HepG2 (cell line): ENCODE results near the gene NDUFAF3. TPM values are rescaled to one million over a fixed set of nuclear protein-coding genes. Genes with fewer than 3 reads are reported as not detected.

Source experiments
- ATAC-seq: fragments of 200-7000 bp; cut with Tn5 transposase; 3 replicates; pipeline ENCODE4 v1.9.1; 2020; ENCODE audit warnings: mild to moderate bottlenecking, moderate library complexity
- BruUV-seq: library from RNA; stranded (reverse); fragments of 400-500 nt; replicated peaks from 2 replicates; lab custom pipeline; 2021; lab: Mats Ljungman, UMichigan
- CTCF ChIA-PET: fragments of 300-600 bp; formaldehyde crosslinking; extraction: SDS; loops from one replicate; lab custom pipeline; 2021; ENCODE audit warnings: low total read pairs, inconsistent platforms, low intra/inter-chr PET ratio; lab: Yijun Ruan, JAX
- POLR2A ChIA-PET: fragments of 350-600 bp; sonication (Branson Sonifier 250); formaldehyde crosslinking; loops from one replicate; lab custom pipeline; 2020; ENCODE audit warnings: antibody characterized with exemption, inconsistent platforms; lab: Yijun Ruan, JAX
- DNase-seq: peaks from one replicate; pipeline ENCODE4 v3.0.0-alpha.2; 2015; ENCODE audit warnings: low spot score
- FAIRE-seq: peaks from 3 replicates; lab custom pipeline; 2011; peaks lifted over from hg19 to GRCh38; lab: Jason Lieb, UNC
- H2AFZ ChIP-seq: one replicate; pipeline ENCODE4 v1.6.1; 2011; ENCODE audit warnings: low read length, inconsistent platforms
- H3K27ac ChIP-seq: fragments of 300-600 bp; 3 replicates; pipeline ENCODE4 v1.8.0; 2011; ENCODE audit warnings: mixed run types, mild to moderate bottlenecking, mixed read lengths, low read length, inconsistent platforms; ENCODE audit not compliant: insufficient read depth; ENCODE audit errors: extremely low read length
- H3K27me3 ChIP-seq, 2 experiments: fragments of 200-600 bp in 1 of 2; 2 replicates in 1 of 2; 3 replicates in 1 of 2; pipeline versions ENCODE4 v1.6.0 to v1.8.0; 2011; ENCODE audit warnings: low read length in 2 of 2, mild to moderate bottlenecking in 2 of 2, moderate library complexity in 2 of 2, inconsistent platforms in 1 of 2; ENCODE audit not compliant: insufficient read depth in 2 of 2, control insufficient read depth in 1 of 2
- H3K36me3 ChIP-seq, 2 experiments: fragments of 200-600 bp in 1 of 2; replicated peaks in 1 of 2; 2 replicates in 1 of 2; 3 replicates in 1 of 2; pipeline versions ENCODE4 v1.5.1 to v1.8.0; 2011; ENCODE audit warnings: low read length in 2 of 2, inconsistent platforms in 1 of 2; ENCODE audit not compliant: insufficient read depth in 2 of 2, control insufficient read depth in 1 of 2
- H3K4me1 ChIP-seq: 2 replicates; pipeline ENCODE4 v1.5.1; 2012; ENCODE audit warnings: low read length, inconsistent platforms; ENCODE audit not compliant: insufficient read depth
- H3K4me2 ChIP-seq: 2 replicates; pipeline ENCODE4 v1.6.0; 2011; ENCODE audit warnings: low read depth, low read length, inconsistent platforms
- H3K4me3 ChIP-seq, 3 experiments: fragments of 200-600 bp in 1 of 3; sonication (generic), shearing (Covaris generic) in 1 of 3; replicated peaks in 1 of 3; 2 replicates each; pipeline ENCODE4 v1.5.1; 2011 to 2016; ENCODE audit warnings: low read length in 3 of 3, inconsistent platforms in 2 of 3, low read depth in 2 of 3, mild to moderate bottlenecking in 2 of 3, control low read depth in 1 of 3, mixed read lengths in 1 of 3; ENCODE audit not compliant: insufficient read depth in 1 of 3
- H3K79me2 ChIP-seq: one replicate; pipeline ENCODE4 v1.6.1; 2011; ENCODE audit warnings: low read length, inconsistent platforms; ENCODE audit not compliant: insufficient read depth
- H3K9ac ChIP-seq: 2 replicates; pipeline ENCODE4 v1.6.0; 2011; ENCODE audit warnings: mild to moderate bottlenecking, low read depth, low read length, inconsistent platforms; ENCODE audit not compliant: insufficient read depth
- H3K9me3 ChIP-seq: 2 replicates; pipeline ENCODE4 v1.5.1; 2012; ENCODE audit warnings: mild to moderate bottlenecking, low read length
- H4K20me1 ChIP-seq: 2 replicates; pipeline ENCODE4 v1.6.0; 2011; ENCODE audit warnings: inconsistent platforms, mild to moderate bottlenecking, low read length, moderate library complexity; ENCODE audit not compliant: insufficient read depth
- DNMT3B ChIP-seq: conservative IDR thresholded peaks from 2 replicates; pipeline ENCODE4 v1.6.1; 2016; ENCODE audit warnings: missing biosample characterization, control low read depth
- FOXK1 ChIP-seq: sonication (generic); formaldehyde crosslinking; IDR thresholded peaks from 2 replicates; pipeline ENCODE4 v1.4.0; 2020; ENCODE audit warnings: low read depth, missing genetic modification reagents, borderline replicate concordance
- HNF1A ChIP-seq, 2 experiments: sonication (generic) in 1 of 2; formaldehyde crosslinking in 1 of 2; IDR thresholded peaks; 2 replicates each; pipeline versions ENCODE4 v1.4.0 to v1.6.1; 2016 to 2020; ENCODE audit warnings: borderline replicate concordance in 1 of 2, low read depth in 1 of 2, mild to moderate bottlenecking in 1 of 2, missing genetic modification reagents in 1 of 2
- KDM5A ChIP-seq: fragments of 200-600 bp; sonication (generic); IDR thresholded peaks from 2 replicates; pipeline ENCODE4 v1.7.0; 2018; ENCODE audit warnings: antibody characterized with exemption, mild to moderate bottlenecking, low read length, borderline replicate concordance
- KLF13 ChIP-seq: sonication (generic); formaldehyde crosslinking; IDR thresholded peaks from 2 replicates; pipeline ENCODE4 v1.4.0; 2020; ENCODE audit warnings: mild to moderate bottlenecking, missing genetic modification reagents
- MIXL1 ChIP-seq: IDR thresholded peaks from 2 replicates; pipeline ENCODE4 v1.6.1; 2016
- NFE2 ChIP-seq: sonication (generic); formaldehyde crosslinking; IDR thresholded peaks from 2 replicates; pipeline ENCODE4 v1.4.0; 2020; ENCODE audit warnings: missing genetic modification reagents
- PAX8 ChIP-seq: sonication (generic); formaldehyde crosslinking; IDR thresholded peaks from 2 replicates; pipeline ENCODE4 v1.8.0; 2022; ENCODE audit warnings: mild to moderate bottlenecking, missing genetic modification reagents, borderline replicate concordance
- SIX1 ChIP-seq: sonication (generic); formaldehyde crosslinking; IDR thresholded peaks from 2 replicates; pipeline ENCODE4 v1.4.0; 2020; ENCODE audit warnings: missing genetic modification reagents, borderline replicate concordance
- SRSF1 ChIP-seq: fragments of 200-400 bp; formaldehyde crosslinking; optimal IDR thresholded peaks from 2 replicates; pipeline ENCODE3; 2017; ENCODE audit warnings: mild to moderate bottlenecking, low read depth, low read length, moderate library complexity
- TOE1 ChIP-seq: sonication (generic); formaldehyde crosslinking; IDR thresholded peaks from 2 replicates; pipeline ENCODE4 v1.4.0; 2020; ENCODE audit warnings: mild to moderate bottlenecking, missing genetic modification reagents
- ZNF264 ChIP-seq: sonication (generic); formaldehyde crosslinking; IDR thresholded peaks from 2 replicates; pipeline ENCODE4 v1.4.0; 2020; ENCODE audit warnings: missing genetic modification reagents
- ZNF563 ChIP-seq: sonication (generic); formaldehyde crosslinking; IDR thresholded peaks from 2 replicates; pipeline ENCODE4 v1.8.0; 2022; ENCODE audit warnings: mild to moderate bottlenecking, moderate library complexity, missing genetic modification reagents
- ZNF839 ChIP-seq: sonication (generic); formaldehyde crosslinking; IDR thresholded peaks from 2 replicates; pipeline ENCODE4 v1.4.0; 2020; ENCODE audit warnings: missing genetic modification reagents, mild to moderate bottlenecking, borderline replicate concordance
- ZSCAN31 ChIP-seq: sonication (generic); formaldehyde crosslinking; IDR thresholded peaks from 2 replicates; pipeline ENCODE4 v1.5.0; 2020; ENCODE audit warnings: low read depth, mild to moderate bottlenecking, missing genetic modification reagents
- WGBS: methylation state at CpG from one replicate; pipeline ENCODE4 v1.1.6; 2017; ENCODE audit warnings: low lambda C conversion rate; 5-methylcytosine and 5-hydroxymethylcytosine counted together
- in situ Hi-C: cut with HindIII; loops from 2 replicates; pipeline ENCODE4 v1.10.0; 2017; ENCODE audit warnings: low pct_unique_long_range_greater_than_20kb; ENCODE audit not compliant: extremely low pct_ligation_motif_present
- intact Hi-C: fragments of 100-400 bp; cut with micrococcal nuclease; formaldehyde crosslinking; loops from one replicate; pipeline ENCODE4 v1.10.0; 2022; ENCODE audit not compliant: unreplicated experiment
- polyA plus RNA-seq, 8 experiments: library from polyadenylated mRNA; depleted of rRNA in 3 of 8; stranded (reverse) in 7 of 8; unstranded in 1 of 8; fragments of >200 nt; fragmentation: Illumina TruSeq in 4 of 8; extraction: Trizol in 4 of 8; gene quantifications; 2 replicates each; pipeline versions ENCODE4 v1.2.1 to v1.2.3, GENCODE V29; 2011 to 2016; ENCODE audit warnings: low read depth in 4 of 8, missing spikeins in 1 of 8, mixed read lengths in 1 of 8; ENCODE audit not compliant: insufficient read depth in 1 of 8
- total RNA-seq, 5 experiments: library from RNA; depleted of rRNA; stranded (reverse); fragments of >200 nt; fragmentation: Illumina TruSeq; extraction: Trizol; gene quantifications; 2 replicates each; pipeline ENCODE4 v1.2.3, GENCODE V29; 2016; ENCODE audit warnings: low read depth in 1 of 5

The NDUFAF3 gene
- total and polyA plus RNA-seq, 2 of the 13 experiments (the other 11 are each of a cell fraction or from before 2014, with no cell fraction given) = 39.0 to 50.0 TPM

GRCh38 chr3:48979451-48979850 lies 42.5 kb upstream of the NDUFAF3 start:
- ChIA-PET POLR2A (no interaction called here), CTCF (no interaction called here)
- Histone ChIP-seq H3K9me3 (no peaks in the 10 kb centered on the region), H2AFZ (no peak overlapping the region), H3K4me3 (no peak overlapping the region), H4K20me1 (no peaks in the 10 kb centered on the region), H3K4me1 (no peaks in the 10 kb centered on the region), H3K27me3 (no peaks in the 10 kb centered on the region), H3K9ac (no peak overlapping the region)
- DNase-seq = no peak
- no peak for FAIRE-seq
- in situ Hi-C loops = no loop called here
- no peak for ATAC-seq
- 100% methylated on average over 3 of the region's 3 CpGs for WGBS
- BruUV-seq = no TSS peak
- TF ChIP-seq KLF13 (CRISPR knock-in tag) (no peak), ZSCAN31 (no peak), ZNF264 (no peak)
- TF ChIP-seq, all 625 proteins: peak for 0
- Histone ChIP-seq H3K4me2 (no peak overlapping the region), H3K36me3 (peaks cover 44 to 81% of the 10 kb centered on the region in 2 experiments), H3K79me2 (no peaks in the 10 kb centered on the region), H3K27ac (no peak overlapping the region)
- intact Hi-C loops = no loop called here

DNA sequence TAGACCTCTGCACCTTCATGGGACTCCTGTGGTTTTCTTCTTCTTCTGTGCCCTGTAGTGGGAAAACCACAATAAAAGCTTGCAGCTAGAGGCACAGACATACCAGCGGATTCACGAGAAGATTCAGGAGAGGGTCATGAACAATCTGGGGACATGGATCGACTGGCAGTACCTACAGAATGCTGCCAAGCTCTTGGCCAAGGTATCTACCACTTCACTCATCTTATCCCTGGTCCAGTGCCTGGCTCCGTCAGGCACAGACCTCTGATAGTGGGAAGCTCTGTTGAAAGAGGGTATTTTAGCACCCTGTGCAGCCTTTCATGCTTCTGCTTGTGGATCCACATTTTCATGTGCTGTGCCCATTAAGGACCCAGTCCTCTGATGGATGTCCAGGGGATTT lies 41.6 kb upstream of the NDUFAF3 start:
- H3K4me3 ChIP-seq = no peak overlapping the region
- in situ Hi-C loops (no loop called here), intact Hi-C loops (no loop called here)
- peaks cover 42 to 78% of the 10 kb centered on the region in 2 experiments for H3K36me3 ChIP-seq
- no peak for DNase-seq
- no peaks in the 10 kb centered on the region for H4K20me1 ChIP-seq
- WGBS = 96% methylated on average over 4 of the region's 4 CpGs
- BruUV-seq = no TSS peak
- no peaks in the 10 kb centered on the region for H3K27me3 ChIP-seq
- no peak overlapping the region for H3K27ac ChIP-seq
- no peak overlapping the region for H3K4me2 ChIP-seq
- no peak for ATAC-seq
- no peaks in the 10 kb centered on the region for H3K4me1 ChIP-seq
- H3K9ac ChIP-seq = no peak overlapping the region
- ChIA-PET CTCF (no interaction called here), POLR2A (no interaction called here)
- no peak overlapping the region for H2AFZ ChIP-seq
- no peak for FAIRE-seq
- H3K9me3 ChIP-seq = no peaks in the 10 kb centered on the region
- H3K79me2 ChIP-seq = no peaks in the 10 kb centered on the region
- TF ChIP-seq MIXL1 (CRISPR knock-in tag) (no peak), SIX1 (CRISPR knock-in tag) (no peak), ZNF563 (CRISPR knock-in tag) (no peak), DNMT3B (no peak), ZNF839 (CRISPR knock-in tag) (no peak), KDM5A (no peak), HNF1A (IDR thresholded peaks at IDR 0.05; ENCODE audit: low read depth) (no peak), HNF1A (CRISPR knock-in tag; IDR thresholded peaks at IDR 0.05; ENCODE audit: borderline replicate concordance) (no peak), SRSF1 (no peak), TOE1 (CRISPR knock-in tag) (no peak), FOXK1 (no peak), NFE2 (CRISPR knock-in tag) (no peak), PAX8 (CRISPR knock-in tag) (no peak)
